Measurements from ENCODE around the gene ARID4A.

The ARID4A gene

GRCh38 chr14:58309086-58309485 lies 10.7 kb downstream of the ARID4A start:
- TF ChIP-seq CSDC2 (CRISPR knock-in tag; IDR thresholded peaks at IDR 0.05) (no peak), ZNF8 (CRISPR knock-in tag; IDR thresholded peaks at IDR 0.05) (no peak), ZFP30 (CRISPR knock-in tag; IDR thresholded peaks at IDR 0.05) (no peak), ZNF70 (CRISPR knock-in tag; IDR thresholded peaks at IDR 0.05) (no peak), TCF4 (CRISPR knock-in tag; IDR thresholded peaks at IDR 0.05; ENCODE audit: borderline replicate concordance) (no peak), ZC3H10 (CRISPR knock-in tag; IDR thresholded peaks at IDR 0.05) (no peak), BACH2 (CRISPR knock-in tag; IDR thresholded peaks at IDR 0.05; ENCODE audit: borderline replicate concordance) (no peak)
- no peak for ATAC-seq

GRCh38 chr14:58313699-58314098 lies 15.3 kb downstream of the ARID4A start:
- TF ChIP-seq ISL1 (CRISPR knock-in tag; IDR thresholded peaks at IDR 0.05) (no peak), TSHZ2 (CRISPR knock-in tag; IDR thresholded peaks at IDR 0.05) (no peak), TCF4 (CRISPR knock-in tag; IDR thresholded peaks at IDR 0.05; ENCODE audit: borderline replicate concordance) (no peak), ZFP30 (CRISPR knock-in tag; IDR thresholded peaks at IDR 0.05) (no peak), TOX (CRISPR knock-in tag; IDR thresholded peaks at IDR 0.05; ENCODE audit: borderline replicate concordance) (no peak), ESRRG (CRISPR knock-in tag; IDR thresholded peaks at IDR 0.05) (no peak), ZNF8 (CRISPR knock-in tag; IDR thresholded peaks at IDR 0.05) (no peak), POU6F1 (CRISPR knock-in tag; IDR thresholded peaks at IDR 0.05; ENCODE audit: borderline replicate concordance, low read depth) (no peak), PATZ1 (CRISPR knock-in tag; IDR thresholded peaks at IDR 0.05; ENCODE audit: borderline replicate concordance) (no peak), GLIS3 (CRISPR knock-in tag; IDR thresholded peaks at IDR 0.05) (no peak), RARB (CRISPR knock-in tag; IDR thresholded peaks at IDR 0.05) (no peak), ZNF565 (CRISPR knock-in tag; conservative IDR thresholded peaks at IDR 0.05; ENCODE audit: low read depth) (no peak), PPARA (CRISPR knock-in tag; IDR thresholded peaks at IDR 0.05; ENCODE audit: borderline replicate concordance) (no peak), ZFP3 (CRISPR knock-in tag; IDR thresholded peaks at IDR 0.05) (no peak), OSR1 (CRISPR knock-in tag; IDR thresholded peaks at IDR 0.05) (no peak), BACH2 (CRISPR knock-in tag; IDR thresholded peaks at IDR 0.05; ENCODE audit: borderline replicate concordance) (no peak), ZNF70 (CRISPR knock-in tag; IDR thresholded peaks at IDR 0.05) (no peak), CSDC2 (CRISPR knock-in tag; IDR thresholded peaks at IDR 0.05) (no peak)
- ATAC-seq: no peak

GRCh38 chr14:58315606-58316005 lies 17.3 kb downstream of the ARID4A start:
- no peak for ATAC-seq
- TF ChIP-seq PATZ1 (CRISPR knock-in tag; IDR thresholded peaks at IDR 0.05; ENCODE audit: borderline replicate concordance): no peak
- no peak for TF ChIP-seq POU6F1 (CRISPR knock-in tag; IDR thresholded peaks at IDR 0.05; ENCODE audit: borderline replicate concordance, low read depth)
- no peak for TF ChIP-seq OSR1 (CRISPR knock-in tag; IDR thresholded peaks at IDR 0.05)
